ENCODE results near the gene KIZ. TPM values are rescaled to one million over a fixed set of nuclear protein-coding genes. Genes with fewer than 3 reads are reported as not detected.
"Not testable (repeated sequence)": the region's sequence is repeated elsewhere in the genome, so short reads cannot be mapped to it uniquely, and the experiment has no call there.

KIZ gene
- total and polyA plus RNA-seq, 2 experiments from 2014 or later: 58.3 to 63.6 TPM

- H3K4me1 Mint-ChIP-seq; H3K4me3 ChIP-seq; H3K9me3 Mint-ChIP-seq; H3K4me2 ChIP-seq; H3K36me3 ChIP-seq (ENCODE audit: insufficient read depth); H3K27me3 ChIP-seq (ENCODE audit: insufficient read depth); H3K4me3 Mint-ChIP-seq; ATAC-seq; H3K27ac Mint-ChIP-seq; H3K4me1 ChIP-seq (ENCODE audit: insufficient read depth); H3F3A ChIP-seq (replicated peaks; ENCODE audit: low read depth); H3K27me3 Mint-ChIP-seq (ENCODE audit: insufficient read depth, low read depth, poor library complexity); H3K79me2 ChIP-seq (replicated peaks; ENCODE audit: insufficient read depth); H3K27ac ChIP-seq (ENCODE audit: low read depth); H2AFZ ChIP-seq; DNase-seq (ENCODE audit: low spot score); H4K20me1 ChIP-seq (replicated peaks; ENCODE audit: insufficient read depth); H3K9me2 ChIP-seq (ENCODE audit: insufficient read depth): not testable (repeated sequence)
- peaks cover 21% of the 10 kb centered on the region for H3K36me3 Mint-ChIP-seq (ENCODE audit: low read depth)
These were observed 121.8 kb downstream of the KIZ start for GRCh38 chr20:21247603-21248095.

GRCh38 chr20:21251278-21251677 is 125.4 kb downstream of the KIZ start:
- no peak for ATAC-seq
- no peak for TF ChIP-seq ETS1 (IDR thresholded peaks at IDR 0.05)
- Histone ChIP-seq H3K4me3 (no peak overlapping the region), H3K4me1 (ENCODE audit: insufficient read depth) (no peaks in the 10 kb centered on the region), H3K4me2 (no peak overlapping the region), H3K79me2 (replicated peaks; ENCODE audit: insufficient read depth) (no peaks in the 10 kb centered on the region), H3F3A (replicated peaks; ENCODE audit: low read depth) (no peaks in the 10 kb centered on the region), H4K20me1 (replicated peaks; ENCODE audit: insufficient read depth) (no peaks in the 10 kb centered on the region), H3K9me2 (ENCODE audit: insufficient read depth) (no peaks in the 10 kb centered on the region), H3K27me3 (ENCODE audit: insufficient read depth) (no peaks in the 10 kb centered on the region), H2AFZ (no peak overlapping the region), H3K27ac (ENCODE audit: low read depth) (no peak overlapping the region), H3K36me3 (ENCODE audit: insufficient read depth) (0 out of 2 replicates have a peak, but pooled peaks cover 1% of the 10 kb centered on the region)
- no peak for DNase-seq (ENCODE audit: low spot score)
- H3K4me3 Mint-ChIP-seq: no peak overlapping the region
- H3K36me3 Mint-ChIP-seq (ENCODE audit: low read depth): peaks cover 10% of the 10 kb centered on the region
- H3K27me3 Mint-ChIP-seq (ENCODE audit: insufficient read depth, low read depth, poor library complexity): peaks cover 2% of the 10 kb centered on the region
- peaks cover 2% of the 10 kb centered on the region; the same call in 1 of the 3 replicates for H3K9me3 Mint-ChIP-seq
- H3K4me1 Mint-ChIP-seq: no peaks in the 10 kb centered on the region
- no peak overlapping the region for H3K27ac Mint-ChIP-seq

- no peaks in the 10 kb centered on the region for H3K4me1 ChIP-seq (ENCODE audit: insufficient read depth)
- no peaks in the 10 kb centered on the region for H3K9me2 ChIP-seq (ENCODE audit: insufficient read depth)
- Mint-ChIP-seq H3K9me3 (no peaks in the 10 kb centered on the region), H3K36me3 (ENCODE audit: low read depth) (no peaks in the 10 kb centered on the region), H3K27ac (no peak overlapping the region), H3K4me1 (no peaks in the 10 kb centered on the region), H3K4me3 (no peak overlapping the region), H3K27me3 (ENCODE audit: insufficient read depth, low read depth, poor library complexity) (peaks cover 2% of the 10 kb centered on the region)
- no peaks in the 10 kb centered on the region for H3K36me3 ChIP-seq (ENCODE audit: insufficient read depth)
- no peak overlapping the region for H2AFZ ChIP-seq
- no peaks in the 10 kb centered on the region for H3K27me3 ChIP-seq (ENCODE audit: insufficient read depth)
- H3K4me2 ChIP-seq: no peak overlapping the region
- no peak for DNase-seq (ENCODE audit: low spot score)
- H3K27ac ChIP-seq (ENCODE audit: low read depth): no peak overlapping the region
- H3K4me3 ChIP-seq: no peak overlapping the region
- no peaks in the 10 kb centered on the region for H3F3A ChIP-seq (replicated peaks; ENCODE audit: low read depth)
- no peaks in the 10 kb centered on the region for H3K79me2 ChIP-seq (replicated peaks; ENCODE audit: insufficient read depth)
- H4K20me1 ChIP-seq (replicated peaks; ENCODE audit: insufficient read depth): no peaks in the 10 kb centered on the region
- no peak for ATAC-seq
- TF ChIP-seq ETS1 (IDR thresholded peaks at IDR 0.05) (no peak), EZH2phosphoT487 (IDR thresholded peaks at IDR 0.05; ENCODE audit: unreplicated experiment) (no peak), EZH2 (IDR thresholded peaks at IDR 0.05; ENCODE audit: low read depth, unreplicated experiment) (no peak), ZNF114 (CRISPR knock-in tag; IDR thresholded peaks at IDR 0.05) (no peak), STAT1 (IDR thresholded peaks at IDR 0.05; ENCODE audit: unreplicated experiment) (no peak), ZNF462 (CRISPR knock-in tag; IDR thresholded peaks at IDR 0.05) (no peak), NANOG (IDR thresholded peaks at IDR 0.05; ENCODE audit: borderline replicate concordance) (no peak), POLR2AphosphoS5 (IDR thresholded peaks at IDR 0.05; ENCODE audit: low read depth) (no peak), CREB1 (CRISPR knock-in tag; IDR thresholded peaks at IDR 0.05; ENCODE audit: low read depth) (no peak)
These were observed 131.3 kb downstream of the KIZ start for GRCh38 chr20:21257192-21257591.

All from GM23338 (cell line).